ENCODE data around the gene HMSD.
A peak's percentile ranks its signal among the peaks of the same experiment; 100 is the strongest.

HMSD gene

DNA sequence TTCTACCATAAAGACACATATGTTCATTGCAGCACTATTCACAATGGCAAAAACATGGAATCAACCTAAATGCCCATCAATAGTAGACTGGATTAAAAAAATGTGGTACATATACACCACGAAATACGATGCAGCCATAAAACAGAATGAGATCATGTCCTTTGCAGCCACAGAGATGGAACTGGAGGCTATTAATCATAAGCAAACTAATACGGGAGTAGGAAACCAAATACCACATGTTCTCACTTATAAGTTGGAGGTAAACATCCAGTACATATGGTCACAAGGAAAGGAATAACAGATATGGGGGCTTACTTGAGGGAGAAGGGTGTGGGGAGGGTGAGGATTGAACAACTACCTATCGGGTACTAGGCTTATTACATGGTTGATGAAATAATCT is 7.7 kb downstream of the HMSD start:
- no peak for DNase-seq (ENCODE audit: low read depth)

DNA sequence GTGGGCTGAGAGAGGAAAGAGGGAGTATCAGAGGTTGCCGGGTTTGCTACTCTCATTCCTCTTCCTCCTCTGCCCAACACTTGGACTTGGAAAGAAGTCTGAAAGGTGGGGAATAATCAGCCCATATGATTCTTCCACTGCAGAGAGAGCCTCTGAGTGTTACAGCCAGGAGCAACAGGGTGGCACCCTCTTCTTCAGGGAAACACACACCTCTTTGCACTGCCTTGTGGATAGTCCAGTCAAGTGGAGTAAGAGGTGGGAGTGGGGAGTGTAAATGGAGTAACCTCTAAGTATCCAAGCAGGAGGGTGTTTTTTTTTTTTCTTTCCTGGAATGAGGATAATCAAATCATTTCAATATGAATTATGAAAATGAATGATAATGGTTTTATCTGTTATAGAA is 11.8 kb downstream of the HMSD start:
- no peak for DNase-seq (ENCODE audit: low read depth)

DNA sequence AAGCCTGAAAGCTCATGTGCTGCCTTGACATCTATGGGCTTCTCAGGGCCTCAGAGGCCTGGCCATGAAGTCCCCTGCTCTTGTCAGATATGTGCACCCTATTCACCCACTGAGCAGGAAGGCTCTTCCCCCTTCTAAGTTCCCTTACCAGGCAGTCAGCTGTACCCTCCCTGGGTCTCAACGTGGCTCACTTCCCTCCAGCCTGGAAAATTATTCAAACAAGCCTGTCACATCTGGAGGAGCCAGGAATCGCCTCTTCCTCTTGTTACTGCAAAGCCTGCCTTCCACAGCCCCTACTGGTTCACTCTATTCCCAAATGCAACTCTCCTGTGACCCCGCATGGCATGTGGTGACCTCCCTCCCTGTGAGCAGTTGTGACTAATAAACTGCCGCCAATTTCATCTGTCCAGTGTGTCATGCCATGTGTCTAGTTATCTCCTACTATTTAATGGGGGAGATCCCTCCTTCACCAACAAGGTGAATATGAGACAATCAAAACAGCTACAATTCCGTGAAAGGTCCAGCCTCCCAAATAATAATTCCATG is 12.4 kb downstream of the HMSD start:
- no peak for DNase-seq (ENCODE audit: low read depth)

DNA sequence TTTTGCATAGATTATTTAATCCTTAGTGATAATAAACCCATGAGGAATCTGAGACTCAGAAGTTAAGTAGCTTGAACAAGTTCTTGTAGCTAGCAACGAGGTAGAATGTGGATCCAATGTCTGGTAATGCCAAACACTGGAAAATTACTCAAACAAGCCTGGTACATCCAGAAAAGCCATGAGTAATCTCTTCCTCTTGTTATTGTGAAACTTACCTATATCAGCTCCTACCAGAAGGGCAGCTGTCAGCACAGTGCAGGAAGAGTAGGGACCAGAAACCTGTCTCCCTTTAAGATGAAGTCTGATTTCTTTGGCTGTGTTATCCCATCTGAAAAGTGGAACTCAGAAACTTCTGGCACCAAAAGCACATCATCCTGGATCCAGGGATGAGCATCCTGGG is 13.0 kb downstream of the HMSD start:
- no peak for DNase-seq (ENCODE audit: low read depth)

DNA sequence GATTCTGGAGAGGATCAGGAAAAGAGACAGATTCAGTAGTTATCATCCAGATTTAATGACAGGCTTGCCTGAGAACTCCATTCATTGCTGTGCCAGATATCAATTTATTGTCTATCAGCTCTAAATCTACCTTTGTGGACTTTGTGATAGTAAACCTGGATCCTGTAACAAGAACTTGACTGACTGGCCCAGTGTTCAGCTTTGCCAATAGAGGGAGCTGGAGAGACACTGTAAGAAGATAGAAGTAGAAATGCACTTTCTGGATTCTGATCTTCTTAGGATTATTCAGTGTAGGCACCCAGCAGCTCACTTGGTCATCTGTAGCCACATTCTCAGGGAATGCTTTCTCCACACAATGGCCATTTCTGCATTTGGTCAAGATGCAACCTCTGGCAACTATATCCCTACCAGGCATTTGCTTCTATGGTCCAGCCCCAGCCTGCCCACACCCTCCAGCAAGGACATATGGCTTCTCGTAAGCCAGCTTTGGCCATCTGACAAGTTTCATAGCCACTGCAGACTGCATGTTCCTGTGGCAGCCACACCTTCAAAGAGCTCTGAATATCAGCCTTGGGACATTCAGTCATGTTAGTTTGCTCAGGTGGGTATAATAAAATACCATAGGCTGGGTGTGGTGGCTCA is 14.6 kb downstream of the HMSD start:
- DNase-seq (ENCODE audit: low read depth) = no peak

DNA sequence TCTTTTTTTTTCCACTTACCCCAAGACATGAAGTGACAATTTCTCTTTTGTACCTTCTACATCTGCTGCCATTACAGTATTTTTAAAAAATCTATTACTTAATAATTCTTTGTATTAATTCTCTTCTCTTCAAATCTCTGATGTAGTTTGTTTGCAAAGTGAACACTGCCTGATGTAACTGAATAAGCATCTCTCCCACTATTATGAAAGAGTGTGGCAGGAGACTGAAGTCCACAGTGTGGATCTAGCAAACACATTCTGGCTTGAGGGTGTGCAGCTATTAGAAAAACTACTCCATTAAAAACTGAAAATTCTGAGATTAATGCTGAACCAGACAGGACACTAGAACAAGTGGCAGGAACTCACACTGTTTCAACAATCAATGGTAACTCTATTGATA is 15.8 kb downstream of the HMSD start:
- no peak for DNase-seq (ENCODE audit: low read depth)

DNA sequence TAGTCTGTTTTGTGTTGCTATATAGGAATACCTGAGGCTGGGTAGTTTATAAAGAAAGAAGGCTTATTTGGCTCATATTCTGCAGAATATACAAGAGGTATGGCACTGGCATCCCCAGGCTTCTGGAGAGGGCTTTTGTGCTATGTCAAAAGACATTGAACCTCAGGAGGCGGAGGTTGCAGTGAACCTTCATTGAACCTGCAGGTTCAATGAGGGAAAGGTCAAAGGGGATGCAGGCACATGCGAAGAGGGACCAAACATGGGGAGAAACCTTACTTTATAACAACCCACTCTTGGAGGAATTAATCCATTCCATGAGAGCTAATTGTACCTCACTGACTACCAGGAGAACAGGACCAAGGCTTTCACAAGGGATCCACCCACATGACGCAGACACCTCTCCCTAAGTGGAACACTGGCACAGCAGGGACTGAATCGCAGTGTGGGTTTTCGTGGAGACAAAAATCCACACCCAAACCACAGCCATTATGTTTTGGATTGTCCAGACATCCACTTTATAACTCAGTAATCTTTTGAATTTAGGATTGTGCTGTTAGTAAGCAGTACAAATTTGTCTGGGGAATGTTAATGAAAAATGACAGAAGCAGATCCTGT is 16.7 kb downstream of the HMSD start:
- no peak for DNase-seq (ENCODE audit: low read depth)

DNA sequence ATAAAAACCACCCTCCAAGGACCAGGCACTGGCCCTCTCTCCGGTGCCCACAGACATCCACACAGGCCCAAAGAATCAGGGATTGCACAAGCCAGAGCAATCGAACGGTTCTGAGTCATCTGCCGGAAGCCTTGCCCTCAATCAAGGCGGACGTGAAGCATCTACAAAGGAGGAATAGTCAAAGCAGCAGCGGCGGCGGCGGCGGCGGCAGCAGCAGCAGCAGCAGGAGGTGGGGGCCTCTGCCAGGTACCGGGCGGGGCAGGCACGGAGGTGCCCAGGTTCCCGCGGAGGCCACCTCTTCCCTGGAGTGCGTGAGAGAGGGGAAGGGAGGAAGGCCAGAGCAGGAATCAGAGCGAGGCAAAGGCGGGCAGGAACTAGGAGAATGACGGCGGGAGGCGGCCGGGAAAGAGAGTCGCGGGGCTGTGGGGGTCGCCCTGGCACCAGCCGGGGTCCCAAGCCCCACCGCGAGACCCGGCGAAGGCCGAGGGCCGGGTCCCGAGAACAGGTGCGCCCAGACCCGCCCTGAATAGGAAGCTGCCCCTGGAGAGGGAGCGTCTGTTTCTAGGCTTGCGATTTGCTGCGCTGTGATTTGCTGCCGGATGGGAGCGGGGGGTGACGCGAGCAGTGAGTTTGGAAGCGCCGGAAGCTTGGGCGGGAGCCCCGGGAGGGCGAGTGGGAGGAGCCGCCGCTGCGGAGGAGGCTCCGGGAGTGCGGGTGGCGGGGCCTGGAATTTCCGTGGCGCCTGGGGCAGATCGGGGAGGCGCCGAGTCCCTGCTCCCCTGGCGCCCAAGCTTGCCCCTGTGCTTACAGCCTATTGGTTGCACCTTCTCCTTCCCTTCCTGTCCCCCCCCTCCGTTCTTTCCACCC is 21.1 kb downstream of the HMSD start, which contains the start of gene SERPINB8:
SERPINB8 (plus strand) TSS at position 140 of the 867 bp plus-strand sequence. CDS start 8,228 bp downstream, outside the sequence.
- peak; percentile 81 for DNase-seq (ENCODE audit: low read depth)

DNA sequence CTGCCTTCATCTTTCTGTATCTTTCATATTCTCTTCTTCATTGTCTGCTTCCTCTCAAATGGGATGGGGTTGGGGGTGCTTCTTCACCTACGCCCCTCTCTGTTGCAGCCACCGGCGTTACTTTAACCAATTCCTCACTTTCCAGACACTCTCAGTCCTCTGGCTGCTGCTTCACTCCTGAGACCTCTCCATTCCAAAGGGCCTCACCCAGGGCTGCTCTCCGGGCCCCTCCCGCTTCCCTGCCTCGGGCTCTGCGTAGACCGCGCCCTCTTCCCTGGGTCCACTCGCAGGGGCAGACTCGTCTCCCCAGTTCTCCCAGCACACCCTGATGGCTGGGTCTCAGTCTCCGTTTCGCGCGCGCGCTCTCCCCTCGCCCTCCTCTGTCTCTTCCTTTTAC is 21.7 kb downstream of the HMSD start:
- DNase-seq (ENCODE audit: low read depth) = no peak

DNA sequence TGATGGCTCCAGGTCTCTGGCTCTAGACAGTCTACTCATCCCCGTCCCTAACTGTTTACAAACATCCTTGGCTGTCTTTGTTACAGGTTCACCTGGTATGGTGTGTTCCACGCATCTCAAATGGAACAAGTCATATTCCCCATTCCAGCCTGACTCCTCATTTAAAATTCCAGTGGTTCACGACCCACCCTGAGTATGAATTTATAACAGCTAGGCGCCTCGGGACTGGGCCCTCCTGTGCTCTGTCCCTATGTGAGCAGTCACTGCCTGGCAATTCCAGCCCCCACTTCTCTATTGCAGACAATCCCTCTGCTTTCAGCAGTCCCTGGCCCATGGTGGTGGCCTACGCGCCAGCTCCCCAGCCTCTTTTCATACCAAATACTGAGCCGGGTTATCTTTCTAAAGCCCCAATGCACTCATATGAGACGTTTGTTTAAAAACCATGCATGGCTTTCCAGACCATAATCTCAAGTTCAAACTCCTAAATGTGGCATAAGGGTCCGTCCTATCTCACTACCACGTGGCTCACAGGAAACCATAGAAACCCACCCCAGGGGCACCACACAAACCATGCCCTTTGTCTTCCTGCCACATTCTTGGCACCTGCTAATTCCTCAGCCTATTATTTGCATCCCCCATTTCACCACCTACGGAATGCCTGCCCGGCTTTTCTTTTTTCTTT is 22.4 kb downstream of the HMSD start:
- no peak for DNase-seq (ENCODE audit: low read depth)

DNA sequence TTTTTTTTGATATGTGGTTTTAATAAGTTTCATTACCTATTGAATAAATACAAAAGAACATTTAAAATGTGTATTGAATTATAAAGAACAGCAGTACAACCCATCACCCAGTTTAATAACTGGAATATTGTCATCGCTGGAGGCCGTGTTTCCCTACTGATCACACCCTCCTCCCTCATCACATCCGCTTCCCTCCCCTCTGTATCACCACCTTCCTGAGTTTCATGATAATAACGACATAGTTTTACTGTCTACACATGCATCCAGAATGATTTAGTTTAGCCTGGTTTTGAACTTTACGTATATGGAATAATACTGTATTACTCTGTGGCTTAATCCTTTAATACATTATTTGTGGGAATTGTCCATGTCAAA is 22.9 kb downstream of the HMSD start:
- no peak for DNase-seq (ENCODE audit: low read depth)

DNA sequence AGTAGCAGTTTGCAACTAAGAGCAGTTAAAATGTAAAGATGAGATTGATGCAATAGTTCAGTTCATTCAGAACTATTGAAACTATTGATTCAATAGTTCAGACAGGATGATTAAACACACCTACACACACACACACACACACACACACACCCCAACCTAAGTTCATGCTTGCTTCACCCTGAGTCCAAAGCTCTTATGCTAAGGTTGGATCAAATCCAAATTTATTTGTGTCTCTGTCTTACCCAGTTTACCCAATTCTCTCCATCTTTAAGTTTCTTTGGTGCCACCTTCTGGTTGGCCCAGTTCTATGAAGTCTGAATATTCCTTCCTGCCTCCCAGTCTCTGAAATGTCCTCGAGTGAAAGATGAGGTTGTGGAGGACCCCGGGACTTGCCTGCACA is 25.9 kb downstream of the HMSD start:
- DNase-seq (ENCODE audit: low read depth) = no peak

DNA sequence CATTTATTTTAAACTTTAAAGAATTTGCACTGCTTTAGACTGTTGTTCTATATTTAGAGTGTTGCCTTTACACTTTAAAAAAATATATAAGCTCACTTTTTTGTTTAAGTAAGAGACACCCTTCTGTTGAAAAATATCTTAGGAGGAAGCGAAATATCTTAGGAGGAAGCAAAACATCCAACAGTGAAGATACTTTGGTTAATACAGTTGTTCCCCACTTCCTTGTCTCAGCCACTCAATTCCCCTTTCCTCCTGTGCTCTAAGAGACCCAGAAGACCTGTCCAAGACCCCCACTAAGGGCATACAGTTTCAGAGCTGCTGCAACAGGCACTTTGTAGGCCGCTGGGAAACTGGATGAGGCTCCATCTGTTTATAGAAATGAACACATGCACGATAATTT is 26.5 kb downstream of the HMSD start:
- DNase-seq (ENCODE audit: low read depth) = no peak

DNA sequence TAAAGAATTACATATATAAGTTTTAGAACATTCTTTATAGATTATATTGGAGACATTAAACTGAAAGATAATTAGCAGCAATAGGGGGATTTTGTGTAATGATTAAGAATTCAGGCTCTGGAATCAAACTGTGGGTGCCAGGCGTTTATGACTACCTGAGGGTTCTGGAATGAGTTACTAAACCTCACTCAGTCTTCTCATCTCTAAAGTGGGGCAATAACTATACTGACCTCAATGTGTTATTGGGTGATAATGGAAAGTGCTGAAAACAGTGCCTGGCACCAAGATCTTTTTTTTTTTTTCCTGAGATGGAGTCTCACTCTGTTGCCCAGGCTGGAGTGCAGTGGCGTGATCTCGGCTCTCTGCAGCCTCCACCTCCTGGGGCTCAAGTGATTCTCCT is 27.9 kb downstream of the HMSD start:
- DNase-seq (ENCODE audit: low read depth) = no peak

DNA sequence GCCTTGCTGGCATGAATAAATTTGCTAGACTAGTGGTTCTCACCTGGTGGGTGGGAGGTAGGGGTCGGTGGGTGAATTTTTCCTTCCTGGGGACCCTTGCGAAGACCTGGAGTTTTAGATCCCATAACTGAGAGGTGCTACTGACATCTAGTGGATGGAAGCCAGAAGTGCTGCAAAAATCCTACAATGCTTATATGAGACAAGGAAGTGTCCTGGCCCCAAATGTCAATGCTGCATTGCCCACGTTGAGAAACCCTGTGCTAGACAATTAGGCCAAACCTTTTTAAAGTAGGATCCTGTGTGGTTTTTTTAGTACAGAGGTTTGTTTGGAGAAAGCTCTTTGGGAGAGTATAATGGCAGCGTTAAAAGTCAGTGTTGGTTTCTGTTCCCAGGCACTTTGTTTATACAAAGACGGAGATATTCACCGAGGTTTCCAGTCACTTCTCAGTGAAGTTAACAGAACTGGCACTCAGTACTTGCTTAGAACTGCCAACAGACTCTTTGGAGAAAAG is 30.4 kb downstream of the HMSD start:
- no peak for DNase-seq (ENCODE audit: low read depth)

DNA sequence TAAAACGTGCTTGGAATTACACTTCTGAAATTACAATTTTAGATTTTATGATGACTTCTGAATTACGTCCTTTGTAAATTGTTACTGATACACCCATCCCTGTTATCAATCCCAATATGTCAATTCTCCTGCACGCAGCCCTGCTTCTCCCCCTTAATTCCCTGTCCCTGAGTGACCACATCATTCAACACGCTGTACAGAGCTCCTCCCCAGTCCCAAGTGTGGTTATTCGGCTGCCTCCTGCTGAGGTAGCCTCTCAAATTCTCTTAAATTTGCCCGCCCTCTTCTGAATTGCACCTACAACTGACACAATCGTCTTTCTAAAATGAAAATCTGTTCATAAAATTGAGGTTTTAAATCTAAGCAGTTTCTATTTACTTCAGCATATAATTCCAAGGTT is 30.9 kb downstream of the HMSD start:
- DNase-seq (ENCODE audit: low read depth) = no peak

DNA sequence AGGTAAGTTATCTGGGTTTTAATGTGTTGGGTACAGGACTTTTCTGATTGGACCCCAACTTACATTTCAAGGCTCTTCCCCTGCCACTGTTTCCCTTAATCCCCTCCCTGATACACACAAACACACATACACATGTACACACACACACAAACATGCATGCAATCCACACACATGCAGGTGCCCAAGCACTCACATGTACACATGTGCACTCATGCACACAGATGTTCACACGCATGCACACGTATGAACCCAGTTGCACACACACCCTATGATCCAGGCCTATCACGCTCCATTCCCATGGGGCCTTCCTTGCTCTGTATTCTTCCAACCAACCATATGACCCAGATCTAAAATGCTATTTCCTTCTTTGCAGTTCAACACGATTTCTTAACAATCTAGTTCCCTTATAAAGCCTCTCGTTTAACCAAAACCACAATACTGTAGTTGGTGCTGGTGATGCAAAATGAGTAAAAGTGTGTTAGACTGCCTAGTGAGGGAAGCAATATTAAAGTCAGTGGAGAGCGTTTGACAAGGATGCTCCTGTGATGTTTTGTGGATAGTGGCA is 31.9 kb downstream of the HMSD start:
- no peak for DNase-seq (ENCODE audit: low read depth)

DNA sequence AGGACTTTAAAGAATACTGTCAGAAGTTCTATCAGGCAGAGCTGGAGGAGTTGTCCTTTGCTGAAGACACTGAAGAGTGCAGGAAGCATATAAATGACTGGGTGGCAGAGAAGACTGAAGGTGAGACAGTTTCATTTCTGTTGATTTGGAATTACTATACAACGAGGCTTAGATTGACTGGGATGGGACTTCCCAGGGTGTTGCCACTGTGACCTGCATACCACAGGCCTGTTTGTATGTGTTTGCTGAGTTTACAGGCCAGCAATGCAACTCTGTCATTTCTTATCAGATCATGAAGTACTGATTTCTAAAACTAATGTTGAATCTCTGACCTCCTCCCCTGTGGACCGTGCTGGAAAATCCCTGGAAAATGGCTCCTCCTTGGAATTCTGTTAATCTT is 32.6 kb downstream of the HMSD start:
- DNase-seq (ENCODE audit: low read depth) = no peak

DNA sequence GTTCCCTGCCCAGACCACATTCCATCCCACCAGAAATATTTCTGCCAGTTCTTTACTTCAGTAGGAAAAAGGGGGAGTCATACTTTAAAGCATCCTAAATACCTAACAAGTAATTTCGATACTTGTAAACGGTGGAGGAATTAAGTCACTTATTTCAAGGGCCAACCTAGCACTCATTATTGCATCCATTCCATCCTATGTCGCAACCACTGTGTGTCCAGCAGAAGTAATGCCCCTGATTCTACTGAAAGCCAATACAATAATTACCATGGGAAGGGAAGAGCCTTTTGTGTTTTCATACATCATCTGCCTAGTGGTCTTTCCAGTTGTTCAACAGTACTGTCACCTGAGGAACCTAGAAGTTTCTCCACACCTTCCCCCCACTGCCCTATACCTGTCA is 33.3 kb downstream of the HMSD start:
- DNase-seq (ENCODE audit: low read depth) = no peak

DNA sequence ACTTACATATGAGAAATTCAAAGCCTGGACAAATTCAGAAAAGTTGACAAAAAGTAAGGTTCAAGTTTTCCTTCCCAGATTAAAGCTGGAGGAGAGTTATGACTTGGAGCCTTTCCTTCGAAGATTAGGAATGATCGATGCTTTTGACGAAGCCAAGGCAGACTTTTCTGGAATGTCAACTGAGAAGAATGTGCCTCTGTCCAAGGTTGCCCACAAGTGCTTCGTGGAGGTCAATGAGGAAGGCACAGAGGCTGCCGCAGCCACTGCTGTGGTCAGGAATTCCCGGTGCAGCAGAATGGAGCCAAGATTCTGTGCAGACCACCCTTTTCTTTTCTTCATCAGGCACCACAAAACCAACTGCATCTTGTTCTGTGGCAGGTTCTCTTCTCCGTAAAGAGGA is 37.8 kb downstream of the HMSD start:
- DNase-seq (ENCODE audit: low read depth) = no peak

DNA sequence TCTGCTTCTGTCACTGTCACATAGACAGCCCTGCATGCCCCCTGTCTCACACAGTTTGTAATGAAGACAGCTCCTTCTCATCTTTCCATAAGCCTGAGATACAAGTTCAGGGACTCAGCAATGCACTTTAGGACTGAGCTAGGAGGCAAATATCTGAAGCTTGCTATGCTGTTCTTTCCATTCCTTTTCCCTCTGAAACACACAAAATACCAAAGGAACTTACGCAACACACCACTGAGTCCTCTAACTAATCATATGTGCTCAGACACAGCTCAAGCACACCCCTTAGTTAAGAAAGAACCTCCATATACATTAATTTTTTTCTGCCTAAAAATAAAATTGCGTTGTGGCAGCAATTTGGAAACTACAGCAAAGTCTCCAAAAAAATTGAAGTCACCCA is 38.6 kb downstream of the HMSD start:
- DNase-seq (ENCODE audit: low read depth) = no peak

DNA sequence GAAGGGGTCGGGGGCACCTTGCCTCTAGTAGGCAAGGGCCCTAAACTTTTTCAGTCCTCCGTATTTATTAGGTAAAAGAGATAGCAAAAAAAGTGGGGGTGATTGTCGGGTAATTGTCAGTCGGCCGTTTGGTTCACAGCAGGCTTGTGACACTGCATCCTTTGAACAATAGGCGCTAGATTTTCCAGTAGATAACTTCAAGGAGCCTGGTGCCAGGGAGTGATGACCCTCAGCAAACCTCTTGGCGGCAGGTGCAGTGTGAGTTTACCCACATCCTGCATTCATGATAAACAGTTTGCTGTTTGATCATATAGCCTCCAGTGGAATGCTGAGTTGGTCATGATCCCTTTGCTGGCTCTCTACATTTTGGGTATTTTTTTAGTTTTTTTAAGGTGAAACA is 43.6 kb downstream of the HMSD start:
- DNase-seq (ENCODE audit: low read depth) = no peak
